ENCODE data around the gene HS6ST1. TPM values are rescaled to one million over a fixed set of nuclear protein-coding genes. Genes with fewer than 3 reads are reported as not detected.

Gene HS6ST1
- total and polyA plus RNA-seq, 7 donors, result 12.0 to 27.4 (median 17.1) TPM

DNA sequence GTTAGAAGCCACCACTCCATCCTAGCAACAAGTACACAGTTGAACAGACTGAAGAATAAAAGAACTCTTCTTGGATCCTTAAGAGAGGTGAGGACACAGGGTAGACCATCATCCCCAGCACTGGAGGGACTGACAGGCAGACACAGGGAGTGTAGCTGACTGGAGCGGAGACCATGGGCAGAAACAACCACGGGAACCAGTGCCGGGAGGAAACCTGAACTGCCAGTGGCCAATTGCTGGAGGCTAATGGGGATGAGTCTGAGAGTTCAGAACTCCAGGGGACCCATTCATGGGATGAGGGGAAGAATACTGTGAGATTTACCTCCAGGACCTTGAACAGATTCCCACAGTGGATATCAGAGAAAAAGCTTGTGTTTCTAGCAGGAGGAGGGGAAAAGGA, 76.8 kb downstream of the HS6ST1 start:
- H3K9me3 ChIP-seq, result no peaks in the 10 kb centered on the region
- intact Hi-C loops (cut with DNase I), result no loop called here
- H3K4me1 ChIP-seq, result peaks cover 0 to 11% (median 7%) of the 10 kb centered on the region in 4 donors
- DNase-seq, result no peak
- TF ChIP-seq, protein P1, sequence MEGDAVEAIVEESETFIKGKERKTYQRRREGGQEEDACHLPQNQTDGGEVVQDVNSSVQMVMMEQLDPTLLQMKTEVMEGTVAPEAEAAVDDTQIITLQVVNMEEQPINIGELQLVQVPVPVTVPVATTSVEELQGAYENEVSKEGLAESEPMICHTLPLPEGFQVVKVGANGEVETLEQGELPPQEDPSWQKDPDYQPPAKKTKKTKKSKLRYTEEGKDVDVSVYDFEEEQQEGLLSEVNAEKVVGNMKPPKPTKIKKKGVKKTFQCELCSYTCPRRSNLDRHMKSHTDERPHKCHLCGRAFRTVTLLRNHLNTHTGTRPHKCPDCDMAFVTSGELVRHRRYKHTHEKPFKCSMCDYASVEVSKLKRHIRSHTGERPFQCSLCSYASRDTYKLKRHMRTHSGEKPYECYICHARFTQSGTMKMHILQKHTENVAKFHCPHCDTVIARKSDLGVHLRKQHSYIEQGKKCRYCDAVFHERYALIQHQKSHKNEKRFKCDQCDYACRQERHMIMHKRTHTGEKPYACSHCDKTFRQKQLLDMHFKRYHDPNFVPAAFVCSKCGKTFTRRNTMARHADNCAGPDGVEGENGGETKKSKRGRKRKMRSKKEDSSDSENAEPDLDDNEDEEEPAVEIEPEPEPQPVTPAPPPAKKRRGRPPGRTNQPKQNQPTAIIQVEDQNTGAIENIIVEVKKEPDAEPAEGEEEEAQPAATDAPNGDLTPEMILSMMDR (IDR thresholded peaks at IDR 0.05), result no peak
- TF ChIP-seq POLR2A (IDR thresholded peaks at IDR 0.05), result no peak
- H3K27ac ChIP-seq, result no peak overlapping the region
- H3K4me3 ChIP-seq, result no peak overlapping the region
- H3K27me3 ChIP-seq, result no peaks in the 10 kb centered on the region
- WGBS, 2 donors, result 86 to 90% methylated on average over 3 of the region's 3 CpGs
- no peaks in the 10 kb centered on the region for H3K36me3 ChIP-seq

DNA sequence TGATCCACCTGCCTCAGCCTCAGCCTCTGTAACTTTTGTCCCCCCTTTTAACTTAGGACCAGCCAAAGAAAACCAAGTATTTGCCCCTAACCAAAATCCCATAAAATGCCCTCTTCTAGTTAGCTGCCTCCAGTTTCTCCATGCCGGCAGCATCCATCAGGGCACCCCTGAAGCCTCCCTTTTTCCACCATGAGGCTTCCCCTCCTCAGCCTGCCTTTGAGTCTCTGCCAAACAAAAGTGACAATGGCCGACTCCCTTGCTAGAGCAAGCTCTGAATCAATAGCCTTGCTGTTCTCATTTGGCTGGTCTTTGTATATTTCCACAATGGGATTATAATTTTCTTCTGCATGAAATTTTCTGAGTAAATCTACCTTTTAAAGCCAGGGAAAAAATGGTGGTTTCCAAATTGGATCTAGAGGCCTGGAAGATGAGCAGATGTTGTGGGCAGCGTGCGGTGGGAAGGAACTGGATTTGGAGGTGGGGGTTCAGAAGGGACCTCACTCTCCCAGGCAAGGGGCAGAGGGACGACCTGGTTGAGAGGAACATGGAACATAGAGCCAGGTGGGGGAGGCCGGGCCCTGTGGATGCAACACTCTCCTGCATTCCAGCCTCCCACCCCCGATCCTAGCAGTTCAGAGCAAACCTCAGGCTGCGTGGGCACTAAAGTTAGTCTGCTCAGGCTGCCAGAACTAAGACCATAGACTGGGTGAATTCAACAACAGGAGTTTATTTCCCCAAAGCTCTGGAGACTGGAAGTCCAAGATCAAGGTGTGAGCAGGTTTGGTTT, 80.6 kb downstream of the HS6ST1 start:
- H3K4me3 ChIP-seq, result no peak overlapping the region
- peak overlapping the region in 2 of 4 donors; percentile 76 to 85 for H3K27ac ChIP-seq
- TF ChIP-seq EP300 (IDR thresholded peaks at IDR 0.05) (no peak), POLR2A (IDR thresholded peaks at IDR 0.05) (no peak), POLR2AphosphoS5 (IDR thresholded peaks at IDR 0.05) (no peak)
- TF ChIP-seq, protein P1 (IDR thresholded peaks at IDR 0.05), result no peak
- intact Hi-C loops (cut with DNase I), result loop anchor here (5.0 to 10.0 kb wide), 2 partner anchors 84 to 143 kb away; partner anchors contain the start of gene UGGT1
- peaks cover 0 to 27% (median 18%) of the 10 kb centered on the region in 4 donors for H3K4me1 ChIP-seq
- DNase-seq, result no peak
- H3K27me3 ChIP-seq, result no peaks in the 10 kb centered on the region
- no peaks in the 10 kb centered on the region for H3K9me3 ChIP-seq
- 89 to 92% methylated on average over 8 of the region's 8 CpGs for WGBS, 2 donors
- no peaks in the 10 kb centered on the region for H3K36me3 ChIP-seq

DNA sequence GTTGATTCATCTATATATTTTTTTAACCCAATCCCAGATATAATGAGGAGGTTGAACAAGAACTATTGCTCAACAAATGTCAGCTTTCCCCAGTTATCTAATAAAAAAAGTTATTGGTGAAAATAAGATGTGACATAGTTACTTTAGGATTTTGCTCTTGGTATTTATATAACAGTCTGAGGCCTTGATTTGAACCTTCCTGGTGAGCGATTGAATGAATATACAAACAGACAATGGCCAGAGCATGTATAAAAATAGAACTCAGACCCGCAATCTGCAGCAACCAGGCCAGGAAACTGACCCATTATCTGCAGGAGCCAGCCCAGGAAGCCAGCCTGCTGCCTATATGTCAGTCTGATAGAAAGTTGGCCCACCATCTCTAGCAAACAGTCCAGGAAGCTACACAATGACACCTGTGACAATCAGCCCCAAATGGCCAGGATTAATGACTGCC, 81.6 kb downstream of the HS6ST1 start:
- Histone ChIP-seq H3K4me3 (no peak overlapping the region), H3K36me3 (no peaks in the 10 kb centered on the region), H3K27me3 (no peaks in the 10 kb centered on the region), H3K4me1 (peaks cover 0 to 31% (median 24%) of the 10 kb centered on the region in 4 donors), H3K27ac (peak overlapping the region in 3 of 4 donors; percentile 20 to 85 (median 76)), H3K9me3 (no peaks in the 10 kb centered on the region)
- 88 to 94% methylated on average over 2 of the region's 2 CpGs for WGBS, 2 donors
- intact Hi-C loops (cut with DNase I), result loop anchor here (5.0 to 10.0 kb wide), 2 partner anchors 85 to 142 kb away; partner anchors contain the start of gene UGGT1
- no peak for DNase-seq
- TF ChIP-seq POLR2AphosphoS5 (IDR thresholded peaks at IDR 0.05), result peak in 3 of 4 donors; percentile 31 to 69 (median 44)
- TF ChIP-seq, protein P1 (IDR thresholded peaks at IDR 0.05), result no peak
- TF ChIP-seq POLR2A (IDR thresholded peaks at IDR 0.05), result no peak
- peak in 1 of 4 donors; percentile 54 for TF ChIP-seq EP300 (IDR thresholded peaks at IDR 0.05)

DNA sequence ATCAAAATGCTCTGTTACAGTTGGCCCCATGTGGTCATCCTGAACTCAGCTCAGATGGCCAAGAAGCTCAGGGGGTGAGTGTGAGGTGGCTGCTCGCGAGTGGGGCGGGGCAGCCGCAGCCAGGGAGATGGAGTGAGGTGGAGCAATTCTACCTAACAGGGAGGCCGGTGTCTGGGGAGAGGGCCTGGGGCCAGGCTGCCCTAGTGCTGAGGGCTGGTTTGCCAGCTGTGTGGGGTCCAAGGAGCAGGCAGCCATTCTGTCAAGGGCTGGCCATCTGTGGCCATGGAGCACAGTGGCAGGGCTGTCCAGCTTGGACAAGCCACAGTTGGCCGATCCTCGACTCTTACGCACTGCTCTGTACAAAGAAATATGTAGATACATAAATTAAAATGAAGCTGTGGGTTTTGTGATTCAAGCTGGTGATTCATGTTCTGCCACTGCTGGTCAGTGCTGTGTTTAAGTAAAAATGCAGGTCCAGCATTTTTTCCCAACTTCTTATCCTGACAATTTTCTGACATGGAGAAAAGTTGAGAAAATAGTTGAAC, 82.1 kb downstream of the HS6ST1 start:
- TF ChIP-seq, protein P1 (IDR thresholded peaks at IDR 0.05), result no peak
- peak in 1 of 4 donors; percentile 39 for TF ChIP-seq EP300 (IDR thresholded peaks at IDR 0.05)
- TF ChIP-seq POLR2AphosphoS5 (IDR thresholded peaks at IDR 0.05), result peak in 1 of 4 donors; percentile 32
- no peak for TF ChIP-seq POLR2A (IDR thresholded peaks at IDR 0.05)
- Histone ChIP-seq H3K4me3 (no peak overlapping the region), H3K36me3 (no peaks in the 10 kb centered on the region), H3K27ac (peak overlapping the region; percentile 2 to 85 (median 48)), H3K4me1 (peaks cover 0 to 31% (median 24%) of the 10 kb centered on the region in 4 donors), H3K9me3 (no peaks in the 10 kb centered on the region), H3K27me3 (no peaks in the 10 kb centered on the region)
- intact Hi-C loops (cut with DNase I), result loop anchor here (5.0 to 10.0 kb wide), 2 partner anchors 86 to 142 kb away; partner anchors contain the start of gene UGGT1
- WGBS, 2 donors, result 91 to 92% methylated on average over 8 of the region's 8 CpGs
- DNase-seq, result no peak
